HEK293 (cell line): ENCODE results near the gene DSTN.

Source experiments
- KLF16 ChIP-seq: fragments of 450-650 bp; formaldehyde crosslinking; IDR thresholded peaks from 2 replicates; pipeline ENCODE4 v1.5.1; 2017; ENCODE audit warnings: missing biosample characterization, missing genetic modification characterization
- MYNN ChIP-seq: fragments of 450-650 bp; formaldehyde crosslinking; IDR thresholded peaks from 2 replicates; pipeline ENCODE4 v1.5.1; 2016; ENCODE audit warnings: missing biosample characterization, missing genetic modification characterization, borderline replicate concordance
- MZF1 ChIP-seq: fragments of 450-650 bp; formaldehyde crosslinking; IDR thresholded peaks from 2 replicates; pipeline ENCODE4 v1.5.1; 2017; ENCODE audit warnings: missing biosample characterization, missing genetic modification characterization, borderline replicate concordance
- SP3 ChIP-seq: fragments of 450-650 bp; formaldehyde crosslinking; IDR thresholded peaks from 2 replicates; pipeline ENCODE4 v1.5.1; 2016; ENCODE audit warnings: missing biosample characterization, missing genetic modification characterization
- WT1 ChIP-seq: fragments of 450-650 bp; formaldehyde crosslinking; IDR thresholded peaks from 2 replicates; pipeline ENCODE4 v1.5.1; 2016; ENCODE audit warnings: missing biosample characterization, missing genetic modification characterization
- YY1 ChIP-seq: fragments of 450-650 bp; formaldehyde crosslinking; IDR thresholded peaks from 2 replicates; pipeline ENCODE4 v1.5.1; 2018; ENCODE audit warnings: missing biosample characterization, missing genetic modification characterization
- ZNF274 ChIP-seq, 2 experiments: fragments of 200-500 bp in 1 of 2; fragments of 450-650 bp in 1 of 2; sonication (Bioruptor generic) in 1 of 2; formaldehyde crosslinking in 1 of 2; IDR thresholded peaks; 2 replicates each; pipeline versions ENCODE4 v1.5.1 to v1.6.1; 2014 to 2016; ENCODE audit warnings: borderline replicate concordance in 1 of 2, inconsistent platforms in 1 of 2, low read length in 1 of 2, missing biosample characterization in 1 of 2, missing genetic modification characterization in 1 of 2
- ZNF404 ChIP-seq: fragments of 450-650 bp; formaldehyde crosslinking; IDR thresholded peaks from 2 replicates; pipeline ENCODE4 v1.5.1; 2017; ENCODE audit warnings: missing biosample characterization, missing genetic modification characterization
- ZNF777 ChIP-seq: fragments of 450-650 bp; formaldehyde crosslinking; IDR thresholded peaks from 2 replicates; pipeline ENCODE4 v1.5.1; 2017; ENCODE audit warnings: missing biosample characterization, missing genetic modification characterization, borderline replicate concordance
- ZSCAN30 ChIP-seq: fragments of 450-650 bp; IDR thresholded peaks from 2 replicates; pipeline ENCODE4 v1.5.1; 2018; ENCODE audit warnings: missing biosample characterization, mild to moderate bottlenecking, missing genetic modification characterization, moderate library complexity
- TF ChIP-seq, protein P1 (sequence below): fragments of 450-650 bp; formaldehyde crosslinking; IDR thresholded peaks from 2 replicates; pipeline ENCODE4 v1.5.1; 2016; ENCODE audit warnings: missing biosample characterization, missing genetic modification characterization
- TF ChIP-seq, protein P2 (sequence below): fragments of 450-650 bp; formaldehyde crosslinking; IDR thresholded peaks from 2 replicates; pipeline ENCODE4 v1.5.1; 2017; ENCODE audit warnings: missing biosample characterization, missing genetic modification characterization
- TF ChIP-seq, protein P3 (sequence below): fragments of 450-650 bp; formaldehyde crosslinking; IDR thresholded peaks from 2 replicates; pipeline ENCODE4 v1.5.1; 2016; ENCODE audit warnings: missing biosample characterization, missing genetic modification characterization
- TF ChIP-seq, protein P4 (sequence below): fragments of 450-650 bp; formaldehyde crosslinking; IDR thresholded peaks from 2 replicates; pipeline ENCODE4 v1.5.1; 2016; ENCODE audit warnings: missing biosample characterization, missing genetic modification characterization, low read depth

DNA sequence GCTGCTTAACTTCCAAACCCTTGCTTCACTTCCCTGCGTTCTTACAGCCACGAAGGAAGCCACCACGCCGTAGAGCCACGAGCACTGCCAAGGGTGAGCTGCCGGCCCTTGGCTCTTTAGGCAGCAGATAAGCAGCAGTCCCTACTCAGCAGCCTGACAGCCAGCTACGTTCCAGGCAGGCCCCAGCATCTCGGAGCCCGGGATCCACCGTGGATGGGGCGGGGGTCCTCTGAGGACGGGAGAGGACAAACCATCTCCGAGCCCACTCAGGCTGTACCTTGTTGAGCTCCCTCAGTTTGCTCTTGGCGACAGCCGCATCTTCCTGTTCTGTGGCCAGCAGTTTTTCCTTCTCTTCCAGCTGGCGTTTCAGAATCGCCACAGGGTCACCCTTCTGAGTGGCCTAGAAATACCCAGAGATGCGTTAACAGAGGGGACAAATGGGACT is 71.7 kb downstream of the DSTN start:
- TF ChIP-seq WT1 = no peak
- TF ChIP-seq ZNF274 (IDR thresholded peaks at IDR 0.05; ENCODE audit: low read length) = no peak
- TF ChIP-seq ZNF274 (tag by site-specific recombination; IDR thresholded peaks at IDR 0.05; ENCODE audit: borderline replicate concordance) = no peak
- TF ChIP-seq MZF1 = no peak
- TF ChIP-seq, protein P1, sequence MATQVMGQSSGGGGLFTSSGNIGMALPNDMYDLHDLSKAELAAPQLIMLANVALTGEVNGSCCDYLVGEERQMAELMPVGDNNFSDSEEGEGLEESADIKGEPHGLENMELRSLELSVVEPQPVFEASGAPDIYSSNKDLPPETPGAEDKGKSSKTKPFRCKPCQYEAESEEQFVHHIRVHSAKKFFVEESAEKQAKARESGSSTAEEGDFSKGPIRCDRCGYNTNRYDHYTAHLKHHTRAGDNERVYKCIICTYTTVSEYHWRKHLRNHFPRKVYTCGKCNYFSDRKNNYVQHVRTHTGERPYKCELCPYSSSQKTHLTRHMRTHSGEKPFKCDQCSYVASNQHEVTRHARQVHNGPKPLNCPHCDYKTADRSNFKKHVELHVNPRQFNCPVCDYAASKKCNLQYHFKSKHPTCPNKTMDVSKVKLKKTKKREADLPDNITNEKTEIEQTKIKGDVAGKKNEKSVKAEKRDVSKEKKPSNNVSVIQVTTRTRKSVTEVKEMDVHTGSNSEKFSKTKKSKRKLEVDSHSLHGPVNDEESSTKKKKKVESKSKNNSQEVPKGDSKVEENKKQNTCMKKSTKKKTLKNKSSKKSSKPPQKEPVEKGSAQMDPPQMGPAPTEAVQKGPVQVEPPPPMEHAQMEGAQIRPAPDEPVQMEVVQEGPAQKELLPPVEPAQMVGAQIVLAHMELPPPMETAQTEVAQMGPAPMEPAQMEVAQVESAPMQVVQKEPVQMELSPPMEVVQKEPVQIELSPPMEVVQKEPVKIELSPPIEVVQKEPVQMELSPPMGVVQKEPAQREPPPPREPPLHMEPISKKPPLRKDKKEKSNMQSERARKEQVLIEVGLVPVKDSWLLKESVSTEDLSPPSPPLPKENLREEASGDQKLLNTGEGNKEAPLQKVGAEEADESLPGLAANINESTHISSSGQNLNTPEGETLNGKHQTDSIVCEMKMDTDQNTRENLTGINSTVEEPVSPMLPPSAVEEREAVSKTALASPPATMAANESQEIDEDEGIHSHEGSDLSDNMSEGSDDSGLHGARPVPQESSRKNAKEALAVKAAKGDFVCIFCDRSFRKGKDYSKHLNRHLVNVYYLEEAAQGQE = no peak
- TF ChIP-seq KLF16 = no peak
- TF ChIP-seq SP3 = no peak
- no peak for TF ChIP-seq ZSCAN30 (tag by site-specific recombination)
- TF ChIP-seq, protein P2, sequence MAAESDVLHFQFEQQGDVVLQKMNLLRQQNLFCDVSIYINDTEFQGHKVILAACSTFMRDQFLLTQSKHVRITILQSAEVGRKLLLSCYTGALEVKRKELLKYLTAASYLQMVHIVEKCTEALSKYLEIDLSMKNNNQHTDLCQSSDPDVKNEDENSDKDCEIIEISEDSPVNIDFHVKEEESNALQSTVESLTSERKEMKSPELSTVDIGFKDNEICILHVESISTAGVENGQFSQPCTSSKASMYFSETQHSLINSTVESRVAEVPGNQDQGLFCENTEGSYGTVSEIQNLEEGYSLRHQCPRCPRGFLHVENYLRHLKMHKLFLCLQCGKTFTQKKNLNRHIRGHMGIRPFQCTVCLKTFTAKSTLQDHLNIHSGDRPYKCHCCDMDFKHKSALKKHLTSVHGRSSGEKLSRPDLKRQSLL (tag by site-specific recombination) = no peak
- TF ChIP-seq ZNF404 (tag by site-specific recombination) = no peak
- TF ChIP-seq MYNN (tag by site-specific recombination) = no peak
- TF ChIP-seq, protein P3, sequence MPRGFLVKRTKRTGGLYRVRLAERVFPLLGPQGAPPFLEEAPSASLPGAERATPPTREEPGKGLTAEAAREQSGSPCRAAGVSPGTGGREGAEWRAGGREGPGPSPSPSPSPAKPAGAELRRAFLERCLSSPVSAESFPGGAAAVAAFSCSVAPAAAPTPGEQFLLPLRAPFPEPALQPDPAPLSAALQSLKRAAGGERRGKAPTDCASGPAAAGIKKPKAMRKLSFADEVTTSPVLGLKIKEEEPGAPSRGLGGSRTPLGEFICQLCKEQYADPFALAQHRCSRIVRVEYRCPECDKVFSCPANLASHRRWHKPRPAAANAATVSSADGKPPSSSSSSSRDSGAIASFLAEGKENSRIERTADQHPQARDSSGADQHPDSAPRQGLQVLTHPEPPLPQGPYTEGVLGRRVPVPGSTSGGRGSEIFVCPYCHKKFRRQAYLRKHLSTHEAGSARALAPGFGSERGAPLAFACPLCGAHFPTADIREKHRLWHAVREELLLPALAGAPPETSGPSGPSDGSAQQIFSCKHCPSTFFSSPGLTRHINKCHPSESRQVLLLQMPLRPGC (tag by site-specific recombination) = no peak
- TF ChIP-seq YY1 (tag by site-specific recombination) = no peak
- TF ChIP-seq, protein P4, sequence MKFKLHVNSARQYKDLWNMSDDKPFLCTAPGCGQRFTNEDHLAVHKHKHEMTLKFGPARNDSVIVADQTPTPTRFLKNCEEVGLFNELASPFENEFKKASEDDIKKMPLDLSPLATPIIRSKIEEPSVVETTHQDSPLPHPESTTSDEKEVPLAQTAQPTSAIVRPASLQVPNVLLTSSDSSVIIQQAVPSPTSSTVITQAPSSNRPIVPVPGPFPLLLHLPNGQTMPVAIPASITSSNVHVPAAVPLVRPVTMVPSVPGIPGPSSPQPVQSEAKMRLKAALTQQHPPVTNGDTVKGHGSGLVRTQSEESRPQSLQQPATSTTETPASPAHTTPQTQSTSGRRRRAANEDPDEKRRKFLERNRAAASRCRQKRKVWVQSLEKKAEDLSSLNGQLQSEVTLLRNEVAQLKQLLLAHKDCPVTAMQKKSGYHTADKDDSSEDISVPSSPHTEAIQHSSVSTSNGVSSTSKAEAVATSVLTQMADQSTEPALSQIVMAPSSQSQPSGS = no peak
- TF ChIP-seq ZNF777 (tag by site-specific recombination) = no peak
